HG02759 (cell line): ENCODE data around the gene VWA7.
"Not testable (repeated sequence)": the region's sequence is repeated elsewhere in the genome, so short reads cannot be mapped to it uniquely, and the experiment has no call there.

Source experiments
- ATAC-seq: cut with Tn5 transposase; IDR thresholded peaks from one replicate; pipeline ENCODE4 v1.9.1; 2021; ENCODE audit warnings: mild to moderate bottlenecking, moderate library complexity; ENCODE audit not compliant: unreplicated experiment

The VWA7 gene

GRCh38 chr6:31776989-31777666, at the start of gene VWA7:
TSS of gene VWA7 (minus strand) at chr6:31777328. CDS start at chr6:31776779, 549 bp downstream.
- ATAC-seq, result peak; percentile 79

GRCh38 chr6:31826793-31827285, 49.7 kb upstream of the VWA7 start:
- ATAC-seq, result peak; percentile 16

GRCh38 chr6:31825553-31825952, 48.4 kb upstream of the VWA7 start:
- no peak for ATAC-seq

GRCh38 chr6:31823592-31824196, 46.6 kb upstream of the VWA7 start:
- ATAC-seq, result not testable (repeated sequence)

GRCh38 chr6:31822036-31822821, 45.1 kb upstream of the VWA7 start:
- ATAC-seq, result peak; percentile 55

GRCh38 chr6:31821301-31822035, 44.3 kb upstream of the VWA7 start:
- peak; percentile 59 for ATAC-seq

- ATAC-seq, result not testable (repeated sequence)
Observed at GRCh38 chr6:31820399-31820798, 43.3 kb upstream of the VWA7 start.

- no peak for ATAC-seq
Observed at GRCh38 chr6:31819871-31820299, 42.8 kb upstream of the VWA7 start.

- ATAC-seq, result not testable (repeated sequence)
Observed at GRCh38 chr6:31817929-31818511, 40.9 kb upstream of the VWA7 start.

GRCh38 chr6:31817133-31817928, 40.2 kb upstream of the VWA7 start:
- not testable (repeated sequence) for ATAC-seq

- peak; percentile 41 for ATAC-seq
Observed at GRCh38 chr6:31815025-31815838, 38.1 kb upstream of the VWA7 start, which contains the start of the genes HSPA1A and HSPA1L. TSS of gene HSPA1A (plus strand) at chr6:31815543. CDS start at chr6:31815757, 214 bp downstream. TSS of gene HSPA1L (minus strand) at chr6:31815283. CDS start at chr6:31811972, 3,311 bp downstream.

- peak; percentile 42 for ATAC-seq
Observed at GRCh38 chr6:31814677-31815024, 37.5 kb upstream of the VWA7 start.

- no peak for ATAC-seq
Observed at GRCh38 chr6:31813465-31813849, 36.3 kb upstream of the VWA7 start.

GRCh38 chr6:31811645-31812044, 34.5 kb upstream of the VWA7 start:
- no peak for ATAC-seq

GRCh38 chr6:31808599-31808998, 31.5 kb upstream of the VWA7 start:
- not testable (repeated sequence) for ATAC-seq

GRCh38 chr6:31806470-31807272, 29.5 kb upstream of the VWA7 start, which contains the start of gene LSM2:
TSS of gene LSM2 (minus strand) at chr6:31806966. CDS start at chr6:31806757, 209 bp downstream.
- ATAC-seq, result peak; percentile 94

- ATAC-seq, result no peak
Observed at GRCh38 chr6:31805939-31806469, 28.9 kb upstream of the VWA7 start.
